Prostate gland (tissue), 2 donors: ENCODE measurements around the gene RAD51B.
A peak's percentile ranks its signal among the peaks of the same experiment; 100 is the strongest.

Source experiments
- POLR2A ChIP-seq: fragments of 450-650 bp; IDR thresholded peaks from one replicate; pipeline ENCODE4 v1.6.1; 2016; ENCODE audit warnings: antibody characterized with exemption, mild to moderate bottlenecking
- TF ChIP-seq, protein P1 (sequence below), 4 experiments: fragments of 200-600 bp in 2 of 4; fragments of 450-650 bp in 2 of 4; sonication (generic) in 2 of 4; IDR thresholded peaks; 1 replicate in 3 of 4; 2 replicates in 1 of 4; pipeline ENCODE4 v1.5.1; 2016 to 2019; ENCODE audit warnings: antibody characterized with exemption in 4 of 4, mild to moderate bottlenecking in 2 of 4, moderate library complexity in 2 of 4

DNA sequence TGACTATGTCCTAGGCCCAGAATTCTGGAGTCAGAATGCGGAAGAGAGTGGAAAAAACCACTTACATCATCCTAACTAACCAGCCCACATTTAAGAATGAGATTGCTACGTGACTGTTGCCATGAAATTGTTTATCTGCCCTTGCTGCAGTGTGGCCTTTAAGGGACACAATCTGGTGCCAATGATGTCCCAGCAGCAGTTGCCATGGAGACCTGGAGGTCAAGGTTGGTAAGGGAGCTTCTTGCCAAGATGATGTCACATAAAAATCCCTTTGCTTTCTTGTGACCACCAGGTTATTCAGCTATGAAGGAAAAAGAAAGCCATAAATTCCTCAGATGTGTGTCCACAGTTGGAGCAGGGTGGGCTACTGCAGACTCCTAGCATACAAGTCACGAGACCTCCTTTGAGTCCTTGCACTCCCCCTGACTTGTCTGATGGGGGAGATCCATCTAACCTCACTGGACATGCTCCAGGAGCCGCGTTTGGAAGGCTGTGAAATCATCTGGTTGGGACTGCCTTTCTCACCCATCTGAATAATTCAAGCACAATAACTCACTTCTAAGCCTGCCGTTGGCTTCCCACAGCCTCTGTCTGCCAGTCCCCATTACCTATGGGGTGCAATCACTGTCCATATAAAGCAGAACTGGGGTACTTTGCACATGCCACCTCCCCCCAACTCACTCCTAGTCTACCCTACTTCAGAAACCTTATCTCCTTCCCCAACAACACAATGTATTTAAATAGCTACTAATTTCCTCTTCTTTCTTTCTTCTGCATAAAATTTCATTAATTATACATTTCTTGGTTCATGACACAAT is 807.7 kb downstream of the RAD51B start:
- TF ChIP-seq, protein P1, sequence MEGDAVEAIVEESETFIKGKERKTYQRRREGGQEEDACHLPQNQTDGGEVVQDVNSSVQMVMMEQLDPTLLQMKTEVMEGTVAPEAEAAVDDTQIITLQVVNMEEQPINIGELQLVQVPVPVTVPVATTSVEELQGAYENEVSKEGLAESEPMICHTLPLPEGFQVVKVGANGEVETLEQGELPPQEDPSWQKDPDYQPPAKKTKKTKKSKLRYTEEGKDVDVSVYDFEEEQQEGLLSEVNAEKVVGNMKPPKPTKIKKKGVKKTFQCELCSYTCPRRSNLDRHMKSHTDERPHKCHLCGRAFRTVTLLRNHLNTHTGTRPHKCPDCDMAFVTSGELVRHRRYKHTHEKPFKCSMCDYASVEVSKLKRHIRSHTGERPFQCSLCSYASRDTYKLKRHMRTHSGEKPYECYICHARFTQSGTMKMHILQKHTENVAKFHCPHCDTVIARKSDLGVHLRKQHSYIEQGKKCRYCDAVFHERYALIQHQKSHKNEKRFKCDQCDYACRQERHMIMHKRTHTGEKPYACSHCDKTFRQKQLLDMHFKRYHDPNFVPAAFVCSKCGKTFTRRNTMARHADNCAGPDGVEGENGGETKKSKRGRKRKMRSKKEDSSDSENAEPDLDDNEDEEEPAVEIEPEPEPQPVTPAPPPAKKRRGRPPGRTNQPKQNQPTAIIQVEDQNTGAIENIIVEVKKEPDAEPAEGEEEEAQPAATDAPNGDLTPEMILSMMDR (IDR thresholded peaks at IDR 0.05), result peak in 1 of 4 experiments; percentile 5
- TF ChIP-seq POLR2A, result no peak
